ENCODE measurements around the gene HAP1.
"Not testable (repeated sequence)": the region's sequence is repeated elsewhere in the genome, so short reads cannot be mapped to it uniquely, and the experiment has no call there.

Gene HAP1

DNA sequence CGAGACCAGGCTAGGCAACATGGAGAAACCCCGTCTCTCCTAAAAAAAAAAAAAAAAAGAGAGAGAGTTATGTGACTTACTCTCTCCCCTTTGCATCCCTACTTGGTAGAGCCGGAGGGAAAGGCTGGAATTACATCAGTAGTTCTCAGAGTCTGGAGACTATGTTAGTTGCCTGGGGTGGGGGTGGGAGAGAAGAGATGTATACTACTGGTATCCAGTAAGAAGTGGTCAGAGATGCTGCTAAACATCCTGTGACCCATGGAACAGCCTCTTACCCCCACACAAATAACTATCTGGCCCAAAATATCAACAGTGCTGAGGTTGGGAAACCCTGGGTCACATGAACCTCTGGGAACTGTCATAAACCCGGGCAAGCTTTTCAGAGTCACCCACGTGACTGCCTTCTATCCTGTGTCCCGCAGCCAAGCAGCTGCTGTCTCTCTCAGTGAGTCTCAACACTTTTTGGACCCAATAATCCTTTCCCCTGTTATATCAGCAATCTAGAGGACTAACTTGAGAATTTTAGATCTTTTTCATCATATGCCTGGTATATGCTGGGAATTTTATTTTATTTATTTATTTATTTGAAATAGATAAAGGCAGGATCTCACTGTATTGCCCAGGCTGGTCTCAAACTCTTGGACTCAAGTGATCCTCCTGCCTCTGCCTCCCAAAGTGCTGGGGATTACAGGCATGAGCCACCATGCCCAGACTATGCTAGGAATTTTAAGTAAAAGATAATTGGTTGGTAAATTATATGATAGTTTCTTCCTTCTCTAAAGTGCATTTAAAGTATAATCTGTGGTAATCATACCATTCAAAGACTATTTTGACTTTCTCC, 37.1 kb downstream of the HAP1 start:
- no peak overlapping the region for H3K4me3 ChIP-seq (ENCODE audit: low read length)
- no peak for TF ChIP-seq ZNF274 (IDR thresholded peaks at IDR 0.05; ENCODE audit: low read depth, low read length)

GRCh38 chr17:41695954-41696757, 38.3 kb downstream of the HAP1 start:
- no peak for TF ChIP-seq ZNF274 (IDR thresholded peaks at IDR 0.05; ENCODE audit: low read depth, low read length)
- no peak overlapping the region for H3K4me3 ChIP-seq (ENCODE audit: low read length)

GRCh38 chr17:41695134-41695661, 39.2 kb downstream of the HAP1 start:
- no peak for TF ChIP-seq ZNF274 (IDR thresholded peaks at IDR 0.05; ENCODE audit: low read depth, low read length)
- no peak overlapping the region for H3K4me3 ChIP-seq (ENCODE audit: low read length)

GRCh38 chr17:41692722-41693521, 41.5 kb downstream of the HAP1 start:
- no peak for TF ChIP-seq ZNF274 (IDR thresholded peaks at IDR 0.05; ENCODE audit: low read depth, low read length)

DNA sequence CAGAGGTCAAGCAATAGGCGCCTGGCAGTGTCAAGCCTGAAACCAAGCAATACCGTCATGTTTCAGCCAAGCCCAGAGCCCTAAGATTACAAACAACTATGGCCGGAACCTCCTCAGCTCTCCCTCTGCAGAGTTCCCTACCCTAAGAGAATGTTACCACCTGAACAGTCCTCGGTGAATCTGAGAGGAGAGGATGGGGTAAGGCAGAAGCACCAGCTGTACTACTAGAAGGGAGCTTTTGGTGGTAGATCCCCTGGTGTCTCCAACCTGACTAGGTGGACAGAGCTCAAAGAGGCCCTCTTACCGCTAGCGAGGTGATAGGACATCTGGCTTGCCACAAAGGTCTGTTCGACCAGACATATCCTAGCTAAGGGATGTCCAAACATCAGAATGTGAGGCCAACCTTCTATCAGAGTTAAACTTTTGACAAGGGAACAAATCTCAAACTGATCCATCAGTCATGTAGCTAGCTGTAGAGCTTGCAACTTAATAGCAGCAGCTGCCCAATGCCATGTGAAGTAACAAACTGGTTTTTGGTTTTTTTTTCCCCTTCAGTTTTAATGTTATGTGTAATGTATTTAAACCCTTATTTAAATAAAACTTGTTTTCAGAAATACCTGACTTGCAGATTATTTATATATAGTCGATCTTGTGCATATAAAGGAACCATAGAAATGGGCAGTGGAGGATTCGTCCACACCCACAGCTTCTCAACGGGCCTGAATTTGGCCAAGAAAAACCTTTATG, 43.2 kb downstream of the HAP1 start:
- H3K4me3 ChIP-seq (ENCODE audit: low read length) = no peak overlapping the region
- TF ChIP-seq ZNF274 (IDR thresholded peaks at IDR 0.05; ENCODE audit: low read depth, low read length) = no peak

More at GRCh38 chr17:41692722-41693521, 41.5 kb downstream of the HAP1 start:
- H3K4me3 ChIP-seq (ENCODE audit: low read length) = no peak overlapping the region

DNA sequence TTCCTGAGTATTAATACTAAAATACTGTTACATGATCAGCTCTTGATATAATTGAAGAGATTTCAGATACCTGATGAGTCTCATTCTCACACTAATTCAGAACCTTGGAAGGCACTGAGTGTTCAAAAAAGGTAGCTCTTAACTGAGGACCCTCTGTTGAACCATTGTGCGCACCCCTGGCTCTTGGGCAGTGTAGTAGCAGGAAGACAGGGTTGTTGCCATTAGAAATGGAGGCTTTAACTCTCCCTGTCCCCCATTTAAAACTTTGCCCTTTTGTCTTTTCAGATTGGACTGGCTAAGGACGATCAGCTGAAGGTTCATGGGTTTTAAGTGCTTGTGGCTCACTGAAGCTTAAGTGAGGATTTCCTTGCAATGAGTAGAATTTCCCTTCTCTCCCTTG, 43.9 kb downstream of the HAP1 start:
- H3K4me3 ChIP-seq (ENCODE audit: low read length) = peak overlapping the region; percentile 92; the same call in 1 of the 2 replicates
- no peak for TF ChIP-seq ZNF274 (IDR thresholded peaks at IDR 0.05; ENCODE audit: low read depth, low read length)

GRCh38 chr17:41689497-41690299, 44.7 kb downstream of the HAP1 start:
- TF ChIP-seq ZNF274 (IDR thresholded peaks at IDR 0.05; ENCODE audit: low read depth, low read length) = no peak
- peak overlapping the region; percentile 92 for H3K4me3 ChIP-seq (ENCODE audit: low read length)

DNA sequence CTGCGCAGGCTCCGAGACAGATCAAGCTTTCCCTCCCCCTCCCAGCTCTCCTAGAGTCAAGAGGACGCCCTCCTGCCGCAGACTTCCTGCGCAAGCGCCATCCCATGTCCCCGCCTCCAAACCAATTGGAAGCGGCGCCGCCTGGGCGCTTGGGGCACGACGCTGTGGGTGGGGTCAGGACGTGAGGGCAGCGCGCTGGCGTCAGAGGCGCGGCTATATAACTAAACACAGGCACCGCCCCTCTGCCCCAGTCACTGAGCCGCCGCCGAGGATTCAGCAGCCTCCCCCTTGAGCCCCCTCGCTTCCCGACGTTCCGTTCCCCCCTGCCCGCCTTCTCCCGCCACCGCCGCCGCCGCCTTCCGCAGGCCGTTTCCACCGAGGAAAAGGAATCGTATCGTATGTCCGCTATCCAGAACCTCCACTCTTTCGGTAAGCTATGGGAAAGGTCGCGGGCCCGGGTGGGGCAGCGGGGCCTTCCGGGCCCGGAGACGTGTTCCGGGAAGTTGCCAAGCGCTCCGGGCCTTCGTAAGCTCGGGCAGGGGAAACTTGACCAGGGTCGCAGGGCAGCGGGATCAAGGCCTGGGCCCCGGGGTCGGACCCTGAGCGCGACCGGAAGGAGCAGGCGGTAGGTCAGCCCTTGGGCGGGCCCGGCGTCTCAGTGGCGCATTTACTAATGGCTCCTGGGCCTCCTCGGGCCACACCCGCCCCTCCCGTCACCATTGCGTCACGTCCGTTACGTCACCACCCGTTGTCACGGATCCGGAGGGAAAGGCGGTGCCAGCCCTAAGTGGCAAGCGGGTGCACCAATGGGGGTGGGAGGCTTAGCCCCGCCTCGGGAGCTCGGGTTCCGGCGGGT, 45.6 kb downstream of the HAP1 start, which contains the start of gene EIF1:
TSS of gene EIF1 (plus strand) at position 245 of the 856 bp plus-strand sequence. CDS start at position 399, 154 bp downstream.
- H3K4me3 ChIP-seq (ENCODE audit: low read length) = peak within 1 kb of the TSS; percentile 92
- no peak for TF ChIP-seq ZNF274 (IDR thresholded peaks at IDR 0.05; ENCODE audit: low read depth, low read length)

GRCh38 chr17:41687828-41688640, 46.4 kb downstream of the HAP1 start:
- peak overlapping the region; percentile 75 for H3K4me3 ChIP-seq (ENCODE audit: low read length)

DNA sequence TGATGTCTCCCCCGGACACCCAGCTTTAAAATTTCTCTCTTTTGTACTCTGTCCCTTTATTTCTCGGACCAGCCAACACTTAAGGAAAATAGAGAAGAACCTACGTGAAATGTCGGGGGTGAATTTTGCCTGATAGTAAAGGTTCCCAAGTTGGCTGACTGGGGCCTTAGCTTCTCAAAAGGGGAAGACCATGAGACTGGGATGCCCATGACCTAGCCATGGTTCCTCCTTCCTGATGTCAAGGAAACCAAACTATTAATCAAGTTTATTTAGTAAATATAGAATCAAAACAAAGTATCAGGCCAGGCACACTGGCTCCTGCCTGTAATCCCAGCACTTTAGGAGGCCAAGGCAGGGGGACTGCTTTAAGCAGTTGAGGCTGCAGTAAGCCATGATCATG, 48.2 kb downstream of the HAP1 start:
- TF ChIP-seq ZNF274 (IDR thresholded peaks at IDR 0.05; ENCODE audit: low read depth, low read length) = no peak
- no peak overlapping the region for H3K4me3 ChIP-seq (ENCODE audit: low read length)

More at GRCh38 chr17:41687828-41688640, 46.4 kb downstream of the HAP1 start:
- TF ChIP-seq ZNF274 (IDR thresholded peaks at IDR 0.05; ENCODE audit: low read depth, low read length) = no peak

- H3K4me3 ChIP-seq (ENCODE audit: low read length) = not testable (repeated sequence)
Observed at GRCh38 chr17:41685753-41686152, 48.7 kb downstream of the HAP1 start.

All from GM08714 (cell line).